HG03342 (cell line): ENCODE results near the gene CCR1.
"Not testable (repeated sequence)": the region's sequence is repeated elsewhere in the genome, so short reads cannot be mapped to it uniquely, and the experiment has no call there.

Source experiments
- ATAC-seq: cut with Tn5 transposase; IDR thresholded peaks from one replicate; pipeline ENCODE4 v1.9.1; 2021; ENCODE audit warnings: mild to moderate bottlenecking, moderate library complexity; ENCODE audit not compliant: unreplicated experiment

The CCR1 gene

DNA sequence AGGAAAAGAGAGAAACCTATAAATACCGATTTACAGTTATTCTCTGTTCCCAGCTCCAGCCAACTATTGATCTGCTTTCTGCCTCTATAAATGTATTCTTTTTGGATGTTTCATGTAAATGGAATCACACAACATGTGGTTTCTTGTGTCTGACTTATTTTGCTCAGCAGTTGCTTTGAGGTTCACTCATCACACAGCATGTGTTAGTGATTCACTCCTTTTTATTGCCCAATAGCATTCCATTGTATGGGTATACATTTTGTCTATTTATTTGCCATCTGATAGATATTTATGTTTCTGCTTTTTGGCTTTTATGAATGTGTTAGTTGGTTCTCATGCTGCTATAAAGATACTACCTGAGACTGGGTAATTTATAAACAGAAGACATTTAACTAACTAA, 23.6 kb downstream of the CCR1 start:
- no peak for ATAC-seq

DNA sequence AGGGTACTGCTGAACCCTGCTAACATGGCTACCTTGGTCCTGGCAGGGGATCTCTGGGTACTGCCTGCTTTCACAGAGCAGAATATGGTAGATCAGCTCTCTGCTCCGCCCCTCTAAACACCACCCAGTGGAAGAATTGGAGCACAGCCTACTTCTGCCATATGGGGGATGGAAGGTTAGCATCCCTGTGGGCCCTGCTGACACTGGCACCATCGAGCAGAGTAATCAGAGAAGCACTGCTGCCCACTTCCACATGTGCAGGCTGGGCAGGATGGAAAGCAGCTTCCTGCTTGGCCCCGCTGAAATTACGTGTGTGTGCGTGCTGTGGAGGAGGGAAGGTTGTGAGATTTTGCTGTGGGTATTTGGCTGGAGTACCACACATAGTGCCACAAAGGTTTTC, 24.8 kb downstream of the CCR1 start:
- ATAC-seq, result no peak

DNA sequence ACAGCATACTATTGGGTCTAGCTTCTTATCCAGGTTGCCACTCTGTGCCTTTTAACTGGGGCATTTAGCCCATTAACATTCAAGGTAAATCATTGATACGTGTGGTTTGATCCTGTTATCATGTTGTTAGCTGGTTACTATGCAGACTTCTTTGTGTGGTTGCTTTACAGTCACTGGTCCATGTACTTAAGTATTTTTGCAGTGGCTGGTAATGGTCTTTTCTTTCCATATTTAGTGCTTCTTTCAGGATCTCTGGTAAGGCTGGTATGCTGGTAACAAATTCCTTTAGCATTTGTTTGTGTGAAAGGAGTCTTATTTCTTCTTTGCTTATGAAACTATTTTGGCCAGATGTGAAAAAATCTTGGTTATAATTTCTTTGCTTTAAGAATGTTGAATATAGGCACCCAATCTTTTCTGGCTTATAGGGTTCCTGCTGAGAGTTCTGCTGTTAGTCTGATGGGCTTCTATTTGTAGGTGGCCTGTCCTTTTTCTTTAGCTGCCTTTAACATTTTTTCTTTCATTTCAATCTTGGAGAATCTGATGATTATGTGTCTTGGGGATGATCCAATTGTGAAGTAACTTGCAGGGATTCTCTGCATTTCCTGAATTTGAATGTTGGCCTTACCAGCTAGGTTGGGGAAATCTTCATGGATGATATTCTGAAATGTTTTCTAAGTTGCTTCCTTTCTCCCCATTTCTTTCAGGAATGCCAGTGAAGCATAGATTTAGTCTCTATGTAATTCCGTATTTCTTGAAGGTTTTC, 39.3 kb downstream of the CCR1 start:
- ATAC-seq, result no peak

DNA sequence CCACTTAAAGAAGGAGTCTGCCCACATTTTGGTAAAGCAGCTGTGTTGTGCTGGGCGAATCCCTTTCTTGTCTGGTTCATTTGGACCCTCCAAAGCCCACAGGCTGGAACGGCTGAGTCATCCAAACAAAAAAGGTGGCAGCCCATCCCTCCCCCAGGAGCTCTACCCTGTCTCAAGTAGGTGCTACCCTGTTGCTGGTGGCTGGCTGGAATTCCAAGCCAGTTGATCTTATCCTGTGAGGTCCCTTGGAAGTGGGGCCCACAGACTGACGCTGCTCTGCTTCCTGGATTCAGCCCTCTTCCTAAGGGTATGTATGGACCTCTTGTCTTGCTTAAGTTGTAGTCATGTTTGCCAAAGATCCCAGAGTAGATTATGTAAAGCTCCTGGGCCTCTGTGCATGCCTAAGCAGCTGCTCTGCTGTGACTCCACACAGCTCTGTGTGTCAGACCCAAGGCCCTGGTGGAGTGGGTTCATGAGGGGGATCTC, 44.5 kb downstream of the CCR1 start:
- no peak for ATAC-seq

DNA sequence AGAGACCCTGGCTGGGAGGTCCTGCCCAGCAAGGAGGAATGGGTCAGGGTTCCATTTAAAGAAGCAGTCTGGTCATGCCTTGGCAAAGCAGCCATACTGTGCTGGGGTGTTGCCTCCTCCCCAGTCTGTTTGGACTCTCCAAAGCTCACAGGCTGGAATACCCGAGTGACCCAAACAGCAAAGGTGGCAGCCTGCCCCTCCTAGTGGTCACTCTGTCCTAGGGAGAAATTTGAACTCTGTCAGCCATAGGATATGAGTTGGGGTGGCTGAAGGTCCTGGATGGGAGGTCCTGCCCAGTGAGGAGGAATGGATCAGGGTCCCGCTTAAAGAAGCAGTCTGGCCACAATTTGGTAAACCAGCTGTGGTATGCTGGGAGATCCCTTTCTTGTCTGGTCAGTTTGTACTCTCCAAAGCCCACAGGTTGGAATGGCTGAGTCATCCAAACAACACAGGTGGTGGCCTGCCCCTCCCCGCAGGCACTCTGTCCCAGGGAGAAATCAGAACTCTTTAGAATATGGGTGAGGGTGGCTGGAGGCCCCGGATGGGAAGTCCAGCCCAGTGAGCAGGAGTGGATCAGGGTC, 45.0 kb downstream of the CCR1 start:
- no peak for ATAC-seq

DNA sequence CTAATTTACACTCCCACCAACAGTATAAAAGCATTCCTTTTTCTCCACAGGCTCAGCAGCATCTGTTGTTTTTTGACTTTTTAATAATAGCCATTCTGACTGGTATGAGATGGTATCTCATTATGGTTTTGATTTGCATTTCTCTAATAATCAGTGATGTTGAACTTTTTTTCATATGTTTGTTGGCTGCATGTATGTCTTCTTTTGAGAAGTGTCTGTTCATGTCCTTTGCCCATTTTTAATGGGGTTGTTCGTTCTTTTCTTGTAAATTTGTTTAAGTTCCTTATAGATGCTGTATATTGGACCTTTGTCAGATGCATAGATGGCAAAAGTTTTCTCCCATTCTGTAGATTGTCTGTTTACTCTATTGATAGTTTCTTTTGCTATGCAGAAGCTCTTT, 50.4 kb downstream of the CCR1 start:
- not testable (repeated sequence) for ATAC-seq

DNA sequence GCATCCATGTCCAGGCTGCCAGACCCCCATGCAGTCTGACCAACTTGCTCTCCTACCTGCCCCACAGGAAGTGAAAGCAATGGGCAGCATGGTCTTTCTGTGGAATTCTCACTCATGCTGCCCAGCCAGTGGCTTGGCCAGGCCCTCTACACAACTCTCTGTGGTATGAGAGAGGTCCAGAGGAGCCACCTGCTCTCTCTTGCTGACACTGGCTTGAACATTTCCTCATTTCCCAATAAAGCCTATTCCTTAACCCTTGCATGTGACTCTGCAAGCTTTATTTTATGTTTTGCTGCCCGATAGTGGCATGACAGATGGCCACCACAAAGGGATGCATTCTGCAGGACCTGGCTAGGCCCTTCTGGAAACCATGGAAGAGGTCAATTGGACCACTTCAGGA, 53.8 kb downstream of the CCR1 start:
- no peak for ATAC-seq
